GM21360 (cell line): ENCODE results near the gene BID.

ENCODE experiments used
- ATAC-seq: cut with Tn5 transposase; IDR thresholded peaks from one replicate; pipeline ENCODE4 v1.9.1; 2021; ENCODE audit warnings: mild to moderate bottlenecking, moderate library complexity; ENCODE audit not compliant: unreplicated experiment

Gene BID

GRCh38 chr22:17803609-17804270 is 29.5 kb upstream of the BID start:
- no peak for ATAC-seq

GRCh38 chr22:17802822-17803221 is 28.6 kb upstream of the BID start:
- no peak for ATAC-seq

GRCh38 chr22:17802411-17802810 is 28.1 kb upstream of the BID start:
- ATAC-seq = no peak

GRCh38 chr22:17797721-17798559 is 23.7 kb upstream of the BID start:
- peak; percentile 46 for ATAC-seq

- ATAC-seq = no peak
Observed at GRCh38 chr22:17796695-17797094, 22.4 kb upstream of the BID start.

GRCh38 chr22:17795661-17796548 is 21.6 kb upstream of the BID start:
- no peak for ATAC-seq

- ATAC-seq = no peak
Observed at GRCh38 chr22:17794726-17795542, 20.7 kb upstream of the BID start.

- ATAC-seq = no peak
Observed at GRCh38 chr22:17792854-17793434, 18.7 kb upstream of the BID start.

GRCh38 chr22:17792299-17792698 is 18.0 kb upstream of the BID start:
- ATAC-seq = no peak

- no peak for ATAC-seq
Observed at GRCh38 chr22:17791196-17791595, 16.9 kb upstream of the BID start.

GRCh38 chr22:17789379-17790200 is 15.3 kb upstream of the BID start:
- no peak for ATAC-seq

GRCh38 chr22:17788528-17789378 is 14.5 kb upstream of the BID start:
- no peak for ATAC-seq

- ATAC-seq = no peak
Observed at GRCh38 chr22:17787716-17788330, 13.6 kb upstream of the BID start.

GRCh38 chr22:17787241-17787640 is 13.0 kb upstream of the BID start:
- ATAC-seq = no peak

GRCh38 chr22:17786435-17787161 is 12.3 kb upstream of the BID start:
- ATAC-seq = no peak

GRCh38 chr22:17785185-17786184 is 11.2 kb upstream of the BID start:
- no peak for ATAC-seq
